Uterus (tissue), 2 donors: ENCODE measurements around the gene ARL2BP.

Experiments used
- POLR2A ChIP-seq, 2 donors: fragments of 450-650 bp; IDR thresholded peaks; one replicate each; pipeline ENCODE4 v1.6.1; 2016; ENCODE audit warnings: antibody characterized with exemption in 2 of 2, mild to moderate bottlenecking in 1 of 2, moderate library complexity in 1 of 2
- TF ChIP-seq, protein P1 (sequence below), 4 experiments: fragments of 200-600 bp in 2 of 4; fragments of 450-650 bp in 2 of 4; sonication (generic) in 2 of 4; IDR thresholded peaks; one replicate each; pipeline ENCODE4 v1.5.1; 2016 to 2019; ENCODE audit warnings: antibody characterized with exemption in 4 of 4, mild to moderate bottlenecking in 2 of 4, moderate library complexity in 1 of 4

GRCh38 chr16:57297856-57298255 lies 52.8 kb downstream of the ARL2BP start:
- TF ChIP-seq, protein P1, sequence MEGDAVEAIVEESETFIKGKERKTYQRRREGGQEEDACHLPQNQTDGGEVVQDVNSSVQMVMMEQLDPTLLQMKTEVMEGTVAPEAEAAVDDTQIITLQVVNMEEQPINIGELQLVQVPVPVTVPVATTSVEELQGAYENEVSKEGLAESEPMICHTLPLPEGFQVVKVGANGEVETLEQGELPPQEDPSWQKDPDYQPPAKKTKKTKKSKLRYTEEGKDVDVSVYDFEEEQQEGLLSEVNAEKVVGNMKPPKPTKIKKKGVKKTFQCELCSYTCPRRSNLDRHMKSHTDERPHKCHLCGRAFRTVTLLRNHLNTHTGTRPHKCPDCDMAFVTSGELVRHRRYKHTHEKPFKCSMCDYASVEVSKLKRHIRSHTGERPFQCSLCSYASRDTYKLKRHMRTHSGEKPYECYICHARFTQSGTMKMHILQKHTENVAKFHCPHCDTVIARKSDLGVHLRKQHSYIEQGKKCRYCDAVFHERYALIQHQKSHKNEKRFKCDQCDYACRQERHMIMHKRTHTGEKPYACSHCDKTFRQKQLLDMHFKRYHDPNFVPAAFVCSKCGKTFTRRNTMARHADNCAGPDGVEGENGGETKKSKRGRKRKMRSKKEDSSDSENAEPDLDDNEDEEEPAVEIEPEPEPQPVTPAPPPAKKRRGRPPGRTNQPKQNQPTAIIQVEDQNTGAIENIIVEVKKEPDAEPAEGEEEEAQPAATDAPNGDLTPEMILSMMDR (IDR thresholded peaks at IDR 0.05) = no peak
- no peak for TF ChIP-seq POLR2A (IDR thresholded peaks at IDR 0.05)
